ENCODE results near the gene TEC. TPM values are rescaled to one million over a fixed set of nuclear protein-coding genes. Genes with fewer than 3 reads are reported as not detected.
"Not testable (repeated sequence)": the region's sequence is repeated elsewhere in the genome, so short reads cannot be mapped to it uniquely, and the experiment has no call there.

TEC gene
- polyA plus RNA-seq (ENCODE audit: insufficient read length in 4 of 4): 1 to 10 TPM; 3.4 to 4.1 (median 4.0) TPM

GRCh38 chr4:48268956-48269860, at the start of gene TEC:
Gene TEC, minus strand, starts transcription at chr4:48269838. Its CDS starts 41,224 bp downstream, at chr4:48228614.
- peak in 2 of 4 donors; percentile 24 to 34 for DNase-seq (ENCODE audit: low read depth in 4 of 4, low spot score in 3 of 4)

- DNase-seq (ENCODE audit: low read depth in 4 of 4, low spot score in 3 of 4): no peak
Observed at GRCh38 chr4:48315728-48316630, 46.3 kb upstream of the TEC start.

GRCh38 chr4:48314746-48315145, 45.1 kb upstream of the TEC start:
- DNase-seq (ENCODE audit: low read depth in 4 of 4, low spot score in 3 of 4): not testable (repeated sequence)

GRCh38 chr4:48311896-48312295, 42.3 kb upstream of the TEC start:
- no peak for DNase-seq (ENCODE audit: low read depth in 4 of 4, low spot score in 3 of 4)

GRCh38 chr4:48308901-48309300, 39.3 kb upstream of the TEC start:
- no peak for DNase-seq (ENCODE audit: low read depth in 4 of 4, low spot score in 3 of 4)

- no peak for DNase-seq (ENCODE audit: low read depth in 4 of 4, low spot score in 3 of 4)
Observed at GRCh38 chr4:48307528-48307927, 37.9 kb upstream of the TEC start.

- no peak for DNase-seq (ENCODE audit: low read depth in 4 of 4, low spot score in 3 of 4)
Observed at GRCh38 chr4:48305508-48305907, 35.9 kb upstream of the TEC start.

GRCh38 chr4:48300004-48300403, 30.4 kb upstream of the TEC start:
- DNase-seq (ENCODE audit: low read depth in 4 of 4, low spot score in 3 of 4): no peak

- no peak for DNase-seq (ENCODE audit: low read depth in 4 of 4, low spot score in 3 of 4)
Observed at GRCh38 chr4:48299560-48299959, 29.9 kb upstream of the TEC start.

- no peak for DNase-seq (ENCODE audit: low read depth in 4 of 4, low spot score in 3 of 4)
Observed at GRCh38 chr4:48297256-48297846, 27.7 kb upstream of the TEC start.

- DNase-seq (ENCODE audit: low read depth in 4 of 4, low spot score in 3 of 4): no peak
Observed at GRCh38 chr4:48296365-48296764, 26.7 kb upstream of the TEC start.

- DNase-seq (ENCODE audit: low read depth in 4 of 4, low spot score in 3 of 4): no peak
Observed at GRCh38 chr4:48295116-48295515, 25.5 kb upstream of the TEC start.

GRCh38 chr4:48292218-48292790, 22.7 kb upstream of the TEC start:
- DNase-seq (ENCODE audit: low read depth in 4 of 4, low spot score in 3 of 4): not testable (repeated sequence)

GRCh38 chr4:48290146-48290772, 20.6 kb upstream of the TEC start:
- no peak for DNase-seq (ENCODE audit: low read depth in 4 of 4, low spot score in 3 of 4)

- not testable (repeated sequence) for DNase-seq (ENCODE audit: low read depth in 4 of 4, low spot score in 3 of 4)
Observed at GRCh38 chr4:48286060-48286459, 16.4 kb upstream of the TEC start.

GRCh38 chr4:48285640-48286039, 16.0 kb upstream of the TEC start:
- DNase-seq (ENCODE audit: low read depth in 4 of 4, low spot score in 3 of 4): not testable (repeated sequence)

GRCh38 chr4:48275686-48276085, 6.0 kb upstream of the TEC start:
- no peak for DNase-seq (ENCODE audit: low read depth in 4 of 4, low spot score in 3 of 4)

- DNase-seq (ENCODE audit: low read depth in 4 of 4, low spot score in 3 of 4): no peak
Observed at GRCh38 chr4:48275247-48275646, 5.6 kb upstream of the TEC start.

- DNase-seq (ENCODE audit: low read depth in 4 of 4, low spot score in 3 of 4): no peak
Observed at GRCh38 chr4:48271626-48272025, 2.0 kb upstream of the TEC start.

- DNase-seq (ENCODE audit: low read depth in 4 of 4, low spot score in 3 of 4): no peak
Observed at GRCh38 chr4:48270951-48271473, 1.4 kb upstream of the TEC start.

Measured in right renal pelvis (tissue), 4 donors.